Measurements from ENCODE around the gene PSPC1.
"Not testable (repeated sequence)": the region's sequence is repeated elsewhere in the genome, so short reads cannot be mapped to it uniquely, and the experiment has no call there.

Gene PSPC1, protein sequence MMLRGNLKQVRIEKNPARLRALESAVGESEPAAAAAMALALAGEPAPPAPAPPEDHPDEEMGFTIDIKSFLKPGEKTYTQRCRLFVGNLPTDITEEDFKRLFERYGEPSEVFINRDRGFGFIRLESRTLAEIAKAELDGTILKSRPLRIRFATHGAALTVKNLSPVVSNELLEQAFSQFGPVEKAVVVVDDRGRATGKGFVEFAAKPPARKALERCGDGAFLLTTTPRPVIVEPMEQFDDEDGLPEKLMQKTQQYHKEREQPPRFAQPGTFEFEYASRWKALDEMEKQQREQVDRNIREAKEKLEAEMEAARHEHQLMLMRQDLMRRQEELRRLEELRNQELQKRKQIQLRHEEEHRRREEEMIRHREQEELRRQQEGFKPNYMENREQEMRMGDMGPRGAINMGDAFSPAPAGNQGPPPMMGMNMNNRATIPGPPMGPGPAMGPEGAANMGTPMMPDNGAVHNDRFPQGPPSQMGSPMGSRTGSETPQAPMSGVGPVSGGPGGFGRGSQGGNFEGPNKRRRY

DNA sequence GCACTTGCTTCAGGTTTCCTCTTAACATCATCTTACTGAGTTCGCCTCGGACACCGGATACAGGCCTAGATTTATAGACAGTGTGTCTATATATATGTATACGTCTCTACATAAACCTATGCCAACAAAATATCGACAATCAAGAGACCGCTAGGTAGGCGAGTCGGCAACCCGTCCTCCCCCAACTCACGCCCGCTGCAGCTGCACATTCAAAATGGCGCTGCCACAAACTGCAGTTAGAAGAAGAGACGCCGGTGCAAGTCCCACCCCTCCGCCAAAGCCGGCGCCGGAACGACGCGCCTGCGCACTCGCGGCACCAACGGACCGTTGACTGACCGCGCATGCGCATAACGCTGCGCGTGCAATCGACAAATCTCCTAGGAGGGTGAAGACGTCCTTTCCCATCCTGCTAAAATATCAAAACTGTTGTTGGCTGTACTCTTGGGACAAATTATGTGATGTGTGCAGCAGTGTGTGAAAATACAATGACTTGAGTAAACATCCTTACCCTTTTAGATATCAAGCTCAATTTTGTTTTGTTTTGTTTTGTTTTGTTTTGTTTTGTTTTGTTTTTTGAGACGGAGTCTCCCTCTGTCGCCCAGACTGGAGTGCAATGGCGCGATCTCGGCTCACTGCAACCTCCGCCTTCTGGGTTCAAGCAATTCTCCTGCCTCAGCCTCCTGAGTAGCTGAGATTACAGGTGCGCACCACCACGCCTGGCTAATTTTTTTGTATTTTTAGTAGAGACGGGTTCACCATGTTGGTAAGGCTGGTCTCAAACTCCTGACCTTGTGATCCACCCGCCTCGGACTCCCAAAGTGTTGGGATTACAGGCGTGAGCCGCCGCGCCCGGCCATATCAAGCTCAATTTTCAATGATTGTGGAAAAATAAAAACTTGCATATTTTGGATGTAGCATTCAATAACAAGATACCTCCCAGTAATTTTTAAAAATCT lies at the start of gene PSPC1:
Gene PSPC1 (minus strand): TSS at position 219 of the 956 bp plus-strand sequence. CDS start 188 bp downstream, at position 31.
- peak; percentile 95 for DNase-seq (ENCODE audit: low read depth)

DNA sequence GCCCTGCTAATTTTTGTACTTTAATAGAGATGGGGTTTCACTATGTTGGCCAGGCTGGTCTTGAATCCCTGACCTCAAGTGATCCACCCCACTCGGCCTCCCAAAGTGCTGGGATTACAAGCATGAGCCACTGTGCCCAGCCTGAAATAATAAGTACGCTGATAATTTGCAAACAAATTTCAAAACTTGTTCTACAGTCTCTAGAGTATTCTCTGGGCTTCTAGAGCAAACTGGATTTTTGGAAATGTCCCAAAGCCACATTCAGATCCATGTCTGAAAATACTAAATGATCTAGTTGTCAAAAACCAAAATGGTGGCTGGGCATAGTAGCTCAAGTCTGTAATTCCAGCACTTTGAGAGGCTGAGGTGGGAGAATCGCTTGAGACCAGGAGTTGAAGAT lies 39.9 kb upstream of the PSPC1 start:
- no peak for DNase-seq (ENCODE audit: low read depth)

DNA sequence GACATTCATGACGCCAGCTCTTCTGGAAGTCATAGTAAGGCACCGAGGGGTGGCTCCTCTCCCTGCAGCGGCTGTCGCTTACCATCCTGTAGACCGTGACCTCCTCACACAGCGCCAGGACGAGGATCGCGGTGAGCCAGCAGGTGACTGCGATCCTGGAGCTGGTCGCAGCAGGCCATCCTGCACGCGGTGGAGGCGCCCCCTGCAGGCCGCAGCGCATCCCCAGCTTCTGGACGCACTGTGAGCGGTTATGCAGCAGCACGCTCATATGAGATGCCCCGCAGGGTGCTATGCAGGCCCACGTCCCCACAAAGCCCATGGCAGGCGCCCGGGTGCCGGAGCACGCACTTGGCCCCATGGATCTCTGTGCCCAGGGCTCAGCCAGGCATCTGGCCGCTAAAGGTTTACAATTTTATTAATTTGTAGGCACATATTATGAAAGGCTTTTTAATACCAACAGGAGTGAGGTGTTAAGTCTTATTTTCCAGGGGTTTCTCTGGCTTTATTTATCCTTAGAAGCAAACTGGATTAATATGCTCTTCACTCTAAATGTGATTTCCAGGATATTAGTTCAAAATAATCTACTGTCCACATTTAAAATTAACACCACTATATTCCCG lies 35.6 kb upstream of the PSPC1 start:
- peak; percentile 16 for DNase-seq (ENCODE audit: low read depth)

DNA sequence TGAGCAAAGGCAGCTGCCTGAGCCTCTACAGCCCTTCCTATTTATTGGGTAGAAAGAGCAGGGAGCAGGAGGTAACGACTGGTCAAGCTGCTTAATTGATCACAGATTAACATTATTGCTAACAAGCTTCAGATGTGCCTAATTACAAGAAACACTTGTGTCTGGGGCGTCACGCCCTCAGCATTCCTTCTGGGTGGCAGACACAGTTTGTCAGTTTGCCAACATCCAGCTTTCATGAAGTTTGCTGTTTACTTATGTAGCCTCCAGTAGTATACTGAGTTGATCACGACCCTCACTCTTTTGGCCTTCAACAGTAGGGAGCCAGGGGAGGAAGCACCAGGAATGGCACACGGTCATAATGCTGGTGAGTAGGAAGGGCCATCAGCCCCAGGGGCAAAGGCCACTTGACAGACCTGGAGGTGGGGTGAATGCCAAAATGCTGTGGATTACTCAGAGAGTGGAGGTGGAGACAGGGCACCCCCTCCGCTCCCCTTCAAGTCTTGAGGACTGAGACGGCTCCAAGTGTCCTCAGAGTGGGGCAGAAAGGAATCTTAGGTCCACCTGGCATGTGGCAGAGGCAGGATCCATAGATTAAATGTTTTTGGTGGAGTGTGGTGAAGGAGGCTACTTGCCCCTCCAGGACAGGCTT lies 34.9 kb upstream of the PSPC1 start:
- DNase-seq (ENCODE audit: low read depth) = no peak

DNA sequence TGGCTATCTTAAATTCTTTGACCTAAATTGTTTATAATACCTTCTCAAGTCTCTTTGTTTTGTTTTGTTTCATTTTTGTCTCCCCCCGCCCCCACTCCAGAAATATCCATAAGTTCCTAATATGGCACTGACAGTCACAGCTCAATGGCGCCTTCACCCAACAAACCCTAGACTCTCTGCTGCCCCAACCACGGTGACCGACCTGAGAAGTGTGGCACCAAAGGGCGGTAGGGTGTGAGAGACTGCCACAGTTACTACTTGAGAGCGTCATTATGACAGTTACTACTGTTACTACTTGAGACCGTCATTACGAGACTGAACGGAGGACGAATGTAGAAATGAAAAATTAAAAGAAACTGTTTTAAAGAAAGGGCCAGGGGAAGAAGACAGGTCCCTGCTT lies 34.4 kb upstream of the PSPC1 start:
- DNase-seq (ENCODE audit: low read depth) = no peak

DNA sequence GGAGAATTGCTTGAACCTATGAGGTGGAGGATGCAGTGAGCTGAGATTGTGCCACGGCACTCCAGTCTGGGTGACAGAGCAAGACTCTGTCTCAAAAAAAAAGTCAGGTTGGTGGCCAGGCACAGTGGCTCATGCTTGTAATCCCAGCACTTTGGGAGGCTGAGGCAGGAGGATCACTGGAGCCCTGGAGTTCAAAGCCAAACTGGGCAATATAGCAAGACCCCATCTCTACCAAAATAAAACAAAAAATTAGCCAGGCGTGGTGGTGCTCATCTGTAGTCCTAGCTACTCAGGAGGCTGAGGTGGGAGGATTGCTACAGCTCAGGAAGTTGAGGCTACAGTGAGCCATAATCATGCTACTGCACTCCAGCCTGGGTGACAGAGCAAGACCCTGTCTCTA lies 33.1 kb upstream of the PSPC1 start:
- not testable (repeated sequence) for DNase-seq (ENCODE audit: low read depth)

DNA sequence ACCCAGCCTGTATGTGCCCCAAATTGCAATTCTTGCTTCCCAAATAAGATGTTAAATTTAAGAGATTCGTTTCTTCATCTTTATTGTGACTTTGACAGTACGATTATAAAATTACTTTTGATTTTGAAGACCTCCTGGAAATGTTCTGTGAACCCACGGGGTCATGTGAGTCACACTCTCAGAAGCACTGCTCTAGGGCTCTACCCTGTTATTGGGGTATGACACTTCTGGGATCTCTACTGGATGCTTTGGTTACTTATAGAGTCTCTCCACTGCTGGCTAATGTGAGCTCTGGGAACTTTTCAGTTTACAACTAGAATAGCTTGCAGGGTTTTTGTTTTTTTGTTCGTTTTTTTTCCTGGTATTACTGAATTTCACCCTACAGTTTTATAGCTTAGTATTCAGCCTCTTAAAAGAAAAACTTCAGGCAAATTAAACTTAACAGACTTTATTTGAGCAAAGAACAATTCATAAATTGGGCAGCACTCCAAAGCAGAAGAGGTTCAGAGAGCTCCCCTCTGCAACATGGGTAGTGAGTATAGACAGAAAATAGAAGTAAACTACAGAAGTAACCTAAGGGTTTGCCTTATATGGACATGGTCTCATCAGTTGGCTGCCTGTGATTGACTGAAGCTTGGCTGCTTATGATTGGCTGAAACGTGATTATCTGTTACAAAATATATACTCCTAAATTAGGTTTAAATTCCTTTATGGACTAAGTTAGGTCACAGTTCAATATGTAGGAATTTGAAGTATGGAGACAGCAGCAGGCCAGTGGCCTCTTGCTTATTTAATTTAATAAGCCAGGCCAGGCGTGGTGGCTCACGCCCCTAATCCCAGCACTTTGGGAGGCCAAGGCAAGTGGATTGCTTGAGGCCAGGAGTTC lies 28.5 kb upstream of the PSPC1 start:
- DNase-seq (ENCODE audit: low read depth) = no peak

DNA sequence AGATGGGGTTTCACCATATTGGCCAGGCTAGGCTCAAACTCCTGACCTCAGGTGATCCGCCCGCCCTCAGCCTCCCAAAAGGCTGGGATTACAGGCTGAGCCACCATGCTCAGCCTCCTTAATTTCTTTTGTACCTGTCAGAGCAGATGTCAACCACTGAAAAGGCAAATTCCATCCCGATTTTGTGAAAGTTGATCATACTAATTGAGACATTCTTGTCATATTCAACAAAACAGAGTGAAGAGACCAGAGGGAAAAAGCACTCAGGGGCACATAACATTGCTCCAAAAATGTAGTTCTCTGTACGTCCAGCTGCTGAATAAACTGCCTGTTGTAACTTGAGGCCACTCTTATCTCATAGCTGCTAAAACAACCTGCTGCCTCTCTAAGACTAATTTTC lies 27.4 kb upstream of the PSPC1 start:
- no peak for DNase-seq (ENCODE audit: low read depth)

DNA sequence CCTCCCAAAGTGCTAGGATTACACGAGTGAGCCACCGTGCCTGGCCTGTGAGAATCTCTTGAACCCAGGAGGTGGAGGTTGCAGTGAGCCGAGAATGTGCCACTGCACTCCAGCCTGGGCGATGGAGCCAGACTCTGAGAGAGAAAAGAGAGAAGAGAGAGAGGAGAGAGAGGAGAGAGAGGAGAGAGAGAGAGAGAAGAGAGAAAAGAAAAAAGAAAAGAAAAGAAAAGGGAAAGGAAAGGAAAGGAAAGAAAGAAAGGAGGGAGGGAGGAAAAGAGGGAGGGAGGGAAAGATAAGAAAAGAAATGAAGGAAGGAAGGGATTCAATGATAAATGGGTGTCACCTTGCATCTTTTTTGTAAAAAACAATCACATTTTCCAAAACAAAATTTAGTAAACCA lies 23.0 kb upstream of the PSPC1 start:
- DNase-seq (ENCODE audit: low read depth) = no peak

DNA sequence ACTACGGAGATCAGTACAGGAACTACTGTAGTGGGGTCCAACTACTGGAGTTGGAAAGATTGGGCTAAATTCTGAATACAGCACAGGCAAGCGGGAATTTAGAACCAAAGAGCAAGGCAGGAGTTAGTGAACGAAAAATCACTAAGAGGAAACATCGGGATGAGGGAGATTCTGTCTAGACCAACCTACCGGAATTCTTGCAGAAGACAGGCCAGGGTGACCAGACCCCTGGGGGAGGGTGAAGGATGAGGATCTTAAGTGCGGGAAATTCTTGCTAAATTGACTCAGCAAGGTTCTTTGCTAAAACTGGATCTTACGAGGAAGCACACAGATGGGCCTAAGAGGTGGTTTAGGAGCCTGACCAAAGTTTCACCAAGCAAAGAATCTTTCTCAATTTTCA lies 13.2 kb upstream of the PSPC1 start:
- no peak for DNase-seq (ENCODE audit: low read depth)

DNA sequence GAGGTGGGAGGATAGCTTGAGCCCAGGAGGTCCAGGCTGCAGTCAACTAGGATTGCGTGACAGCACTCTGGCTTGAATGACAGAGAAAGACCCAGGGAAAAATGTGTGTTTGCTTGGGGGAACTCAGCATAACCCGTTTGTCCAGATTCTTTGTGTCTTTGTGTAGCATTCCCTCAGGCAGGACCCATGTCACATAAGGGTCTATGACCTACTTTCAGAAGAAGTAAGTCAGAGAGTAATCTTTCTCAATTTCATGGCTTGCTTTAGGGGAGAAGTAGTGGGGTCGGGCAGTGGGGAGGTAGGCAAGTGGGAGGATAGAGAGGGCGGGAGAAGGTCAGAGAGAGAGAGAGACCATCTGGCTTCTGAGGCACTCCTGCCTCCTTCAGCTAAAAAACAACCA lies 11.9 kb upstream of the PSPC1 start:
- DNase-seq (ENCODE audit: low read depth) = no peak

DNA sequence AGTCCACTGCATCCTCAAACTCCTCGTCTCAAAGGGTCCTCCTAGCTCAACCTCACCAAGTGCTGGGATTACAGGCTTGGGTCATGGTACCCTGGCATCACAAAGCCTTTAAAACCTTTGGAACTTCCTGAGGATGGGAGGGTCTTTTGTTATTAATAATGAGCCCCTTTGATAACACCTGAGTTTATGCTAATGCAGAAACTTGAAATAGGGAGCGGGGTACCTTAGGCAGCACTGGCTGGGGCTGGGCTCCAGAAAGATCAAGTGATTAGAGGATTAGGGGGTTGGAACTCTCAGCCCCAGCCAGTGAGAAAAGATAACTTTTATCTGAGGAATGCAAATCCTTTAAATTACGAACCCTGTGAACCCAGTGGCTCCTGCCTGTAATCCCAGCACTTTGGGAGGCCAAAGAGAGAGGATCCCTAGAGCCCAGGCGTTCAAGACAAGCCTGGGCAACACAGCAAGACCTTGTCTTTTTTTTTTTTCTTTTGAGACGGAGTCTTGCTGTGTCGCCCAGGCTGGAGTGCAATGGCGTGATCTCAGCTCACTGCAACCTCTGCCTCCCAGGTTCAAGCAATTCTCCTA lies 9.3 kb upstream of the PSPC1 start:
- no peak for DNase-seq (ENCODE audit: low read depth)

DNA sequence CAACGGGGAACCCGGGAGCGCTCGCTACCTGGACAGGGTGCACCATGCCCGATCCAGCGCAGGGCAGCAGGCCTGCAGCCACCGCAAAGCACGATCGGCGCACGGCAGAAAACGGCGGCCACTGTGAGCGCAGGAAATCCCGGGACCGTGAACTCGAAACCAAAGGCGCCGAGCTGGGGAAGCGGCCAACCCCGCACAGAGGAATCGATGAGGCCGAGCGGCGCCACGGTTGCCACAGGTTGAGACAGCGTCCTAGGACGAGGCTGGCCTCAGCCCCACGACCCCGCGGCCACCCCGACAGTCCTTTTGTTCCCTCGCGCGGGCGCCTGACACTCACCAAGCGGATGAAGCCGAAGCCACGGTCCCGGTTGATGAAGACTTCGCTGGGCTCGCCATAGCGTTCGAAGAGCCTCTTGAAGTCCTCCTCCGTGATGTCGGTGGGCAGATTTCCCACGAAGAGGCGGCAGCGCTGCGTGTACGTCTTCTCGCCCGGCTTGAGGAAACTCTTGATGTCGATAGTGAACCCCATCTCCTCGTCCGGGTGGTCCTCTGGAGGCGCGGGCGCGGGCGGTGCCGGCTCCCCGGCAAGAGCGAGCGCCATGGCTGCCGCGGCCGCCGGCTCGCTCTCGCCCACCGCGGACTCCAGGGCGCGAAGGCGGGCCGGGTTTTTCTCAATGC lies 557 bp downstream of the PSPC1 start:
- peak; percentile 33 for DNase-seq (ENCODE audit: low read depth)

DNA sequence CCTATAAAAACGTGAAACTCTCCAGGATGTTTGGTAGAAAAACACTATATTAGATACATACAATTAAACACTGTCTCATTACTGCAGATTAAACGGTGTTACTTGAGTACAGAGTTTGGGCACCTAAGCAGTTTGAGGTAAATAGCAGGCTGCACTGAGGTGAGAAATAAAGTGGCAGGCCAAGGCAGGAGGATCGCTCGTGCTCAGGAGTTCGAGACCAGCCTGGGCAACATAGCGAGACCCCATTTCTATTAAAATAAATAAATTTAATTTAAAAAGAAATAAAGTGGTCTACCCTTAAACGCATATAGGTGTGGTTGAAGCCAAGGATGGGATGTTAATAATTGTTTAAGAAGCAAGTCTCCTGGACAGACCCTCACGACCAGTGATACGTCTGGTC lies 1.2 kb downstream of the PSPC1 start:
- DNase-seq (ENCODE audit: low read depth) = no peak

DNA sequence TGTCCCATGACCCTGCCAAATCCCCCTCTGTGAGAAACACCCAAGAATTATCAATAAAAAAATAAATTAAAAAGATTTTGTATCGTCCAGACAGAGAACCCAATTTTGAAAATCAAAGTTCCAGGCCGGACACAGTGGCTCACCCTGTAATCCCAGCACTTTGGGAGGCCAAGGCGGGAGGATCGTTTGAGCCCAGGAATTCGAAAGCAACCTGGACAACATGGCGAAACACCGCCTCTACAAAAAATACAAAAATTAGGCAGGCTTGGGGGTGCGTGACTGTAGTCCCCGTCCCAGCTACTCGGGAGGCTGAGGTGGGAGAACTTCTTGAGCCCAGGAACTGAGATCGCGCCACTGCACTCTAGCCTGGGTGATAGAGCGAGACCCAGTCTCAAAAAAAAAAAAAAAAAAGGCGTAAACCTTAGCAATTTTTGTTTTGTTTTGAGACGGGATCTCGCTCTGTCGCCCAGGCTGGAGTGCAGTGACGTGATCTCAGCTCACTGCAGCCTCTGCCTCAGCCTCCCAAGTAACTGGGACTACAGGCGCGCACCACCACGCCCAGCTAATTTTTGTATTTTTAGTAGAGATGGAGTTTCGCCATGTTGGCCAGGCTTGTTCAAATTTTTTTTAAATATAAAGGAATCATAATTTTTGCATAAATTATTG lies 1.9 kb downstream of the PSPC1 start:
- not testable (repeated sequence) for DNase-seq (ENCODE audit: low read depth)

DNA sequence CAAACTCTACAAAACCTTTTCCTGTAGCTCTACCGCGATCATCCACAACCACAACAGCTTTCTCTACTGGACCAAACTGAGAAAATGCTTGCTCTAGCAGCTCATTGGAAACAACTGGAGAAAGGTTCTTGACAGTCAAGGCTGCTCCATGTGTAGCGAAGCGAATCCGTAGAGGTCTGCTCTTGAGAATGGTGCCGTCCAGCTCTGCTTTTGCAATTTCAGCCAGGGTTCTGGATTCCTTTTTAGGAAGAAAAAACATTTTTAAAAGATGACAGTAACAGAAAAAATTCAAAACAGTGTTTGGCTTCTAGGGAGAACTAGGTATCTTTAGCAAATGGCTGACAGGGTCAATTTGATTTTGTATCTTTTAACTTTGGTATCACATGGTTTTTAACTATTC lies 10.4 kb downstream of the PSPC1 start:
- no peak for DNase-seq (ENCODE audit: low read depth)

DNA sequence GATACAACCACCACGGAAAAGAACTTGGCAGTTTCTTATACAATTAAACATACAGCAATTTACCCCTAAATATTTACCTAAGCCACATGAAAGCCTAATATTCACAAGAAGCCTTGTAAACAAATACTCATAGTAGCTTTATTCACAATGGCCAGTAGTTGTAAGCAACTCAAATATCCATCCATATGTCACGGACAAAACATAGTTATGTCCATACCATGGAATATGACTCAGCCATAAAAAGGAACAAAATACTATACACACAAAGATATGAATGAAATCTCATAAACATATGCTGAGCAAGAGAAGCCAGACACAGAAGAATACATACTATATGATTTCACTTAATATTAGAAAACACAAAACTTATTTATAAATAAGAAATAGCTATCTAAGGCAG lies 12.9 kb downstream of the PSPC1 start:
- DNase-seq (ENCODE audit: low read depth) = no peak

DNA sequence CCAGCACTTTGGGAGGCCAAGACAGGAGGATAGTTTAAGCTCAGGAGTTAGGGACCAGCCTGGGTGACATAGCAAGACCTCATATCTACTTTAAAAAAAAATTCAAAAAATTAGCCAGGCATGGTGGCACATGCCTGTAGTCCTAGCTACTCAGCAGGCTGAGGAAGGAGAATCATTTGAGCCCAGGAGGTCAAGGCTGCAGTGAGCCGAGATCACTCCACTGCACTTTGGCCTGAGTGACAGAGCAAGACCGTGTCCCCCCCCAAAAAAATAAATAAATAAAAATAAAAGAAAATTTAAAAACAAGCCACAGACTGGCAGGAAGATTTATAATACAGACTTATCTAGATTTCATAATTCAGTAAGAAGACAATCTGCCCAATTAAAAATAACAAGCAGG lies 14.8 kb downstream of the PSPC1 start:
- DNase-seq (ENCODE audit: low read depth) = no peak

DNA sequence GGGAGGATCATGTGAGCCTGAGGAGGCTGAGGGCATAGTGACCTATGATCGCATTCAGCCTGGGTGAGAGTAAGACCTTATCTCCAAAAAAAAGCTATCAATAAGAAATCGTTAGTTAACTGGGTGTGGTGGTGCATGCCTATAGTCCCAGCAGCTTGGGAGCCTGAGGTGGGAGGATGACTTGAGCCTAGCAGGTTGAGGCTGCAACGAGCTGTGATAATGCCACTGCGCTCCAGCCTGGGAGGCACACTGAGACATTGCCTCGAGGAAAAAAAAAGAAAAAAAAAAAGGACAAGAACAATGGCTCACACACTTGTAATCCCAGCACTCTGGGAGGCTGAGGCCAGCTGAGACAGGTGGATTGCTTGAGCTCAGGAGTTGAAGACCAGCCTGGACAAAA lies 16.2 kb downstream of the PSPC1 start:
- DNase-seq (ENCODE audit: low read depth) = no peak

All from activated T-cell treated with anti-CD3 and anti-CD28 coated beads for 1 hour (primary cell).